Measurements from ENCODE around the gene ANAPC4.

DNA sequence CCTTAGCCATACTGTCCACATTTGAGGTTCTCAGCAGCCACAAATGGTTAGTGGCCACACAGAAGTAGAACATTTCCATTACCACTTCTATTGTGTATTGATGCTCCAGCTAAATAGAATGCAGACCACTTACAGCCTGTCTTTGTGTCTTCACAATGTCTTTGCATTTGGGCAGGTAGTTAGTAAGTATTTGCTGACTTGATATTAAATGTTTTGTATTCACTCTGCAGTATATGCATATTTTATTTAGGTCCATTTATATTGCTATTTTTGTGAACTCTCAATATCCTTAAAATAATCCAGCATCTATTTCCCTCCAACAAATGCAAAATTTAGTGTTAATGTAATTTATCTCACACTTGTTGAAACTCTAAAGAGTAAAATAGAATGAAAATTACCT, 26.6 kb downstream of the ANAPC4 start:
- TF ChIP-seq CTCF (IDR thresholded peaks at IDR 0.05) (no peak), POLR2A (IDR thresholded peaks at IDR 0.05) (no peak)

Data from heart left ventricle (tissue), 13 donors.